GM19099 (cell line): ENCODE measurements around the gene ELP1.

ENCODE experiments used
- POLR2A ChIP-seq: IDR thresholded peaks from 3 replicates; pipeline ENCODE4 v1.6.1; 2011; ENCODE audit warnings: low read depth; ENCODE audit not compliant: insufficient read length; ENCODE audit errors: extremely low read depth

ELP1 gene

GRCh38 chr9:108939975-108940374, 6.1 kb upstream of the ELP1 start:
- TF ChIP-seq POLR2A, result no peak

GRCh38 chr9:108937561-108938305, 3.8 kb upstream of the ELP1 start:
- TF ChIP-seq POLR2A, result no peak

GRCh38 chr9:108934323-108934893, 484 bp upstream of the ELP1 start, which contains the start of gene ABITRAM:
Gene ABITRAM, plus strand, starts transcription at chr9:108934400. Its CDS starts 87 bp downstream, at chr9:108934487.
- TF ChIP-seq POLR2A, result no peak

GRCh38 chr9:108933231-108933717, 650 bp downstream of the ELP1 start:
- no peak for TF ChIP-seq POLR2A

GRCh38 chr9:108928386-108928785, 5.5 kb downstream of the ELP1 start:
- no peak for TF ChIP-seq POLR2A

GRCh38 chr9:108924466-108924865, 9.5 kb downstream of the ELP1 start:
- TF ChIP-seq POLR2A, result no peak

GRCh38 chr9:108921200-108921599, 12.7 kb downstream of the ELP1 start:
- TF ChIP-seq POLR2A, result no peak

- no peak for TF ChIP-seq POLR2A
Measured at GRCh38 chr9:108919517-108919916, 14.4 kb downstream of the ELP1 start.

GRCh38 chr9:108913391-108913790, 20.5 kb downstream of the ELP1 start:
- TF ChIP-seq POLR2A, result no peak

- no peak for TF ChIP-seq POLR2A
Measured at GRCh38 chr9:108911820-108912219, 22.1 kb downstream of the ELP1 start.

GRCh38 chr9:108910914-108911313, 23.0 kb downstream of the ELP1 start:
- TF ChIP-seq POLR2A, result no peak

GRCh38 chr9:108910402-108910801, 23.5 kb downstream of the ELP1 start:
- TF ChIP-seq POLR2A, result no peak

GRCh38 chr9:108905494-108905893, 28.4 kb downstream of the ELP1 start:
- TF ChIP-seq POLR2A, result no peak

- TF ChIP-seq POLR2A, result no peak
Measured at GRCh38 chr9:108904161-108904560, 29.8 kb downstream of the ELP1 start.

- TF ChIP-seq POLR2A, result no peak
Measured at GRCh38 chr9:108903420-108904103, 30.4 kb downstream of the ELP1 start.

GRCh38 chr9:108900176-108900575, 33.7 kb downstream of the ELP1 start:
- TF ChIP-seq POLR2A, result no peak
